SW 1271 (cell line): ENCODE results near the gene CATSPERE.
"Not testable (repeated sequence)": the region's sequence is repeated elsewhere in the genome, so short reads cannot be mapped to it uniquely, and the experiment has no call there.

Experiments
- DNase-seq, 2 experiments: peaks; one replicate each; lab custom pipeline; 2025; lab: John Stamatoyannopoulos, UW

The CATSPERE gene

DNA sequence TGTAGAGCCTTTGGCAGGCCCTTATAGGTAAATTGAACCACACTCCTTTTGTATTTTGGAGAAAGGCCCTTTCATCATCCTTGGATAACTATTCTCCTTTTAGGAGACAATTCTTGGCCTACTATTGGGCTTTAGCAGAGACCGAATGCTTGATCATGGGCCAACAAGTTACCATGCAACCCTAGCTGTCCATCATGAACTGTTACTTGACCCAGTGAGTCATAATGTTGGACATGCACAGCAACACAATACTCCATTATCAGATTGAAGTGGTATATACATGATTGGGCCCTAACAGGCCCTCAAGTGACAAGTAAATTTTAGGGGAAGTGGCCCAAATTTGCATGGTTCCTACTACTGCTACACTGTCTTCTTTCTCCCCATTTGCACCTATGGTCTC, 84.4 kb downstream of the CATSPERE start:
- DNase-seq = no peak

DNA sequence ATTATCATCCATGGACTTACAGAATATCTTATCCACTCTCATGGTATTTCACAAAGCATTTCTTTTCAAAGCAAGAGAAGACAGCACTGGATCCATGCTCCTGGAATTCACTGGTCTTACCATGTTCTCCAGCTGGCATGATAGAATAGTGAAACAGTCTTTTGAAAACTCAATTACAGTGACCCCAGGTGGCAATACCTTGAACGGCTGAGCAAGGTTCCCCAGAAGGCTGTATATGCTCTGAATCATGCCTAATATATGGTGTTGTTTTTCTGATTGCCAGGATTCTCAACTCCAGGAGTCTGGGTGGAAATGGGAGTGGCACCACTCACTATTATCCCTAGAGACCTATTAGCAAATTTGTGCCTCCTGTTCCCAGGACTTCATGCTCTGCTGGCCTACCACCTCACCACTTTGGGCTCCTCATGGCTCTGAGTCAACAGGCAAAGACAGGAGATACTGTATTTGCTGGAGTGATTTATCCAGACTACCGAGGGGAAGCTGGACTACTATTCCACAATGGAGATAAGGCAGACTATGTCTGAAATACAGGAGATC, 87.6 kb downstream of the CATSPERE start:
- no peak for DNase-seq

DNA sequence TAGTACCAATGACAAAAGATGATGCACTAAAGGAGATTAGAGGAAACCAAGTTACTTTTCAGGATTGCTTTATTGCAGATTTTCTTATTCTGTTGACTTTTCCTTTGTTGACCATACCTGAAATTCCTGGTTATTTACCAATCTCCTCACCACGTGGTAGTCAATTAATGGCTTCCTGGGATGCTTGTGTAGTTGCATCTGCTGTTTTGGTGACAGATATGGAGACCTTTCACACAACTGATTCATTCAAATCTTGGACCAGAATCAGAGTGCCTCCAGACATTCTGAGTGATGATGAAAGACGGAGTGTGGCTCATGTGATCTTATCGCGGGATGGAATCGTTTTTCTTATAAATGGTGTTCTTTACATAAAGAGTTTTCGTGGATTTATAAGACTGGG, 91.3 kb downstream of the CATSPERE start:
- no peak for DNase-seq

DNA sequence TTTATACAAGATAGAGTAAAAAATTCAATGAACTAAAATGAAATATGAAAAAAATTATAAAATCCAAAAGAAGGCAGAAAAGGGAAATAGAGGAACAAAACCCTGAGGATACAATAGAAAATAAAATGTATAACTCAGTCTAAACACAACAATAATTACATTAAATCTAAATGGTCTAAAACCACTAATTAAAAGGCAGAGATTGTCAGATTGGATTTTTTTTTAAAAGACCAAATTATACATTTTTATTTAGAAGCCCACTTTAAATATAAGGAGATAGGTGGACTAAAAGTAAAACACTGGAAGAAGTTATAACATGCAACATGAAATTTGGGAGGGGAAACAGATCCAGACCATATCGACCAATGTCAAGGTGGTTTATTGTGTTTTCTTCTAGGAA, 95.2 kb downstream of the CATSPERE start:
- no peak for DNase-seq

DNA sequence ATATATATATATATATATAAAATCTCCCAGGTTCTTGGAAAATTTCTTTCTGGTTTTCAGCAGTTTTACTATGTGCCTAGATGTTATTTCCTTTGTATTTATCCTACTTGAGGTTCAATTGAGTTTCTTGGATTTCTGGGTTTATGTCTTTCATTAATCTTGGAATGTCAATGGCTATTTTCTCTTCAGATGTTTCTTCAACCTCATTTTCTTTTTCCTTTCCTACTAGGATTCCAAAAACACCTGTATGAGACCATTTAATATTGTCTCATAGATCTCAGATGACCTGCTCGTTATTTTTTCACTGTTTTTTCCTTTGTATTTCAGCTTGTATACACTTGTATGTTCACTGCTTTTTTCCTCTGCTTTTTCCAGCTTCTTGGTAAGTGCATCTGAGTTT, 96.5 kb downstream of the CATSPERE start:
- DNase-seq = no peak

DNA sequence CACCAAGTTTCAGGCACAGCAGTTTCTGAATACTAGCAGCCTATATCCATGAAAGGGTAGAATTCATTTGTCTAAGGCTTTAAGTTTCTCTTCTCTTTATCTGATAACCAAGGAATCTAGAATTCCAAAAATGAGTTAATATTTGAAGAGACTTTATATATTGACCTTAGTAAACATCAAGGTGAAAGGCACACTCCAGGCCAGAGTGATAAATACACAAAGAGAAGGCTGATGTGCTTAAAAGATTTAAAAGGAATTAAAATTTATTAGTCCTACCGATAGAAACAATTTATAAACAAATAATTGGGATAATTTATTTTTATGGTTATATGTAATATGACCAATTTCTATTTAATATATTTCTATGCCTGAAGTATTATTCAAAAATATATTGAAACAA, 98.5 kb downstream of the CATSPERE start:
- DNase-seq = no peak

DNA sequence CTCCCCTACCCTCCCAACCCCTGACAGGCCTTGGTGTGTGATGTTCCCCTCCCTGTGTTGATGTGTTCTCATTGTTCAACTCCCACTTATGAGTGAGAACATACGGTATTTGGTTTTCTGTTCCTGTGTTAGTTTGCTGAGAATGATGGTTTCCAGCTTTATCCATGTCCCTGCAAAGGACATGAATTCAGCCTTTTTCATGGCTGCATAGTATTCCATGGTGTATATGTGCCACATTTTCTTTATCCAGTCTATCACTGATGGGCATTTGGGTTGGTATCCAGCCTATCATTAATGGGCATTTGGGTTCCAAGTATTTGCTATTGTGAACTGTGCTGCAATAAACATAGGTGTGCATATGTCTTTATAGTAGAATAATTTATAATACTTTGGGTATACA, 101.8 kb downstream of the CATSPERE start:
- not testable (repeated sequence) for DNase-seq

GRCh38 chr1:244573768-244574167, 112.7 kb downstream of the CATSPERE start:
- DNase-seq = no peak

- DNase-seq = no peak
Observed at GRCh38 chr1:244576259-244576892, 115.3 kb downstream of the CATSPERE start.

DNA sequence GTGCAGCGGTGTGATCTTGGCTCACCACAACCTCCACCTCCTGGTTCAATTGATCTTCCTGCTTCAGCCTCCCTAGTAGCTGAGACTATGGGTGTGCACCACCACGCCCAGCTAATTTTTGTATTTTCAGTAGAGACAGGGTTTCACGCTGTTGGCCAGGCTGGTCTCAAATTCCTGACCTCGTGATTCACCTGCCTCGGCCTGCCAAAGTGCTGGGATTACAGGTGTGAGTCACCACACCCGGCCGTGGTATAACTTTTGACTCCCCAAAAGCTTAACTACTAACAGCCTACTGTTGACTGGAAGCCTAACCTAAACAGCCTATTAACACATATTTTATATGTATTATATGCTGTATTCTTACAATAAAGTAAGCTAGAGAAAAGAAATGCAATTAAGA, 117.1 kb downstream of the CATSPERE start:
- DNase-seq = not testable (repeated sequence)

- no peak for DNase-seq
Observed at GRCh38 chr1:244583358-244583982, 122.4 kb downstream of the CATSPERE start.

DNA sequence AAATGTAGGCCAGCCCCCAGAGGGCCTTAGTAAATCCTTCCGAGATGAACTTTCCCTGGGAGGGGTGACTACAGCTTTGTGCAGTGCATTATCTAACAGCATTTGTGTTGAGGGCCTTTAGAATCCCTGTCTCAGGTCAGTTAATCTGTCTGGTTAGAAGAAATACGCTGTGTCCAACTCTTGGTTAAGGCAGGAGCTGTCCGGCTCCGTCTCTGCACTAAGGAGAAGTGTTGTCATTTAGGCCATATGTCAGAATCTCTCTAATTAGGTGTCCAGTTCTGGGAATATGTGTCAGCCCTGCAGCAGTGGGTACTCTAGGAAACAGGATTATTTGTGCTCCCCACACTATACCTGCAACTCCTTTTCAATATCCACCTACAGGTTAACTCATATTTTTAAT, 124.8 kb downstream of the CATSPERE start:
- no peak for DNase-seq

DNA sequence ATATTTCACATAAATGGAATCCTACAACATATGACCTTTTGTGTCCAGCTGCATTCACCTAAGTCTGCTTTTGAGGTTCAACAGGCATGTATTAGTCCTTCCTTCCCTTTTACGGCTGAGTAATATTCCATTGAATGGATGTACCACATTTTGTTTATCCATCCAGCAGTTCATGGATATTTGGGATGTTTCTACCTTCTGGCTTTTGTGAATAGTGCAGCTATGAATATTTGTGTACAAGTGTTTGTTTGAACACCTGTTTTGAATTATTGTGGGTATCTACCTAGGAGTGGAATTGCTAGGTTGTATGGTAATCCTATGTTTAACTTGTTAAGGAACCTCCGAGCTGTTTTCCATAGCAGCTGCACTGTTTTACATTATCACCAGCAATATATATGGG, 129.6 kb downstream of the CATSPERE start:
- no peak for DNase-seq

GRCh38 chr1:244598611-244599010, 137.5 kb downstream of the CATSPERE start:
- DNase-seq = no peak

GRCh38 chr1:244599937-244600350, 138.9 kb downstream of the CATSPERE start:
- peak in 1 of 2 experiments; percentile 53 for DNase-seq

- DNase-seq = no peak
Observed at GRCh38 chr1:244601336-244601735, 140.3 kb downstream of the CATSPERE start.

- peak in 1 of 2 experiments; percentile 13 for DNase-seq
Observed at GRCh38 chr1:244603498-244603897, 142.4 kb downstream of the CATSPERE start.

- no peak for DNase-seq
Observed at GRCh38 chr1:244605835-244606370, 144.8 kb downstream of the CATSPERE start.

DNA sequence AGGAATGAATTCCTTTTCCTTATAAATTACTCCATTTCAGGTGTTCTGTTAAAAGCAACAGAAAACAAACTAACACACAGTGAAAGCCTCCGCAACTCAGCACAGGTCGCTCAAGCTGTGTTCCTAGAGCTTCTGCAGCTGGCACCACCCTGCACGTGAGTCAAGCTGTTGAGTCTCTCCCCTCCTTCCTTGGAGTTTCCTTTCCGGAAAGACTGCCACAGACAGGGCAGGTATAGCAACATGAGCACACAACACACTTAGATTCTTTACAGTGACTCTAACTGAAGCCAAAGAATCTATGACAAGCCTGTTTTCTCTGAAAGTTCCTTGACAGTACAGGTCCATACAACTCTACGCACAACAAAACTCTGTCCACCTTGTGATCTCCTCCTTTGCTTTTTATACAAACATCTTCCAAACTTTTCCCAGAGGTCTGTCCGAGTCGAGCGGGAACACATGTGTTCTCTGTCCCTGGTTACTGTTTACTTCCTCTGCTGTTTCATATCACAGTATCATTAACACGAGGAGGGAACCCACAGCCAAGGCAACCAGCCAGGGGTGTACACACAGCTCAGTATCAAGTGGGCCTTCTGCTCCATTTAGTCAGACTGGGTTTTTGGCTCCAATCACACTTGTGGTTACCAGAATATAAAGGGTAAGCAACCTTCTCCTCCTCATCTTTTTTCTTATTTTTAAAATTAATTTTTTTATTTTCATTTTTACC, 153.2 kb downstream of the CATSPERE start:
- no peak for DNase-seq

GRCh38 chr1:244614879-244615278, 153.8 kb downstream of the CATSPERE start:
- DNase-seq = no peak

DNA sequence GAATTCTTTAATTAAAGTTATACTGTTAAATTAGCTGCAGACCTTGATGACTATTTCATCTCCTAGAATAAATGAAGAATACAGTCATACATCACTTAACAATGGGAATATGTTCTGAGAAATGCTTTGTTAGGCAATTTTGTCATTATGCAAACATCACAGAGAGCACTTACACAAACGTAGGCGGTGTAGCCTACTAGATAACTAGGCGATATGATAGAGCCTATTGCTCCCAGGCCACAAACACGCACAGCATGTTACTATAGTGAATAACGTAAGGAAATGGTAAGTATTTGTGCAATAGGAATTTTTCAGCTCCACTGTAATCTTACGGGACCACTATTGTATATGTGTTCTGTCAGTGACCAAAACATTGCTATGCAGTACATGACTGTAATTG, 154.2 kb downstream of the CATSPERE start:
- DNase-seq = no peak

DNA sequence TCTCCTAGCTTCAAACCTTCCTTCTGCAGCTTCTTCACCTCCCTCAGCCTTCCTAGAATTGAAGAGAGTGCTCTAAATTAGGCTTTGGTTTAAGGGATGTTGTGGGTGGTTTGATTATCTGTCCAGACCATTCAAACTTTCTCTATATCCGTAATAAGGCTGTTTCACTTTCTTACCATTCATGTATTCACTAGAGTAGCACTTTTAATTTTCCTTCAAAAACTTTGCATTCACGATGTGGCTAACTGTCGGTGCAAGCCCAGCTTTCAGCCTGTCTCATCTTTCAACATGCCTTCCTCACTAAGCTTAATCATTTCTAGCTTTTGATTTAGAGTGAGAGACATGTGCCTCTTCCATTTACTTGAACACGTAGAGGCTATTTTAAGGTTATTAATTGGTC, 165.6 kb downstream of the CATSPERE start:
- DNase-seq = no peak

DNA sequence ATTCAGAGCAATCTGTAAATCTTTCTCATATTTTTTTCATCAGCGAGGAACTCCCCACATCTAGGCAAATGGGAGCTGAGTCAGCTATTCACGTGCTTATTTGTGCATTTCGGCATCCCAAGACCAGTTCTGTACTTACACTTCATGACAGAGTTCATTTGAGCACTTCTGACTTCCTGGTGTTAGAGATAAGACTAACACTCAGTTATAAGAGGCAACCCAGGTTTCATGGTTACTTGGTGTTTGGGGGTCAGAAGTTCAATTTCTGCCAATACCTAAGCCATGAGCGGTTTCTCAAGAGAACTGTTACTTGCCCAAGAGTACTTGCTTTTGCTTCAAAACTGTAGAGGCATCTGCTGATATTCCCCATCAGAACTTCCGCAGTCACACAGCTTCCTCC, 167.7 kb downstream of the CATSPERE start:
- DNase-seq = no peak
